ENCODE measurements around the gene SLC2A13.

SLC2A13 gene

DNA sequence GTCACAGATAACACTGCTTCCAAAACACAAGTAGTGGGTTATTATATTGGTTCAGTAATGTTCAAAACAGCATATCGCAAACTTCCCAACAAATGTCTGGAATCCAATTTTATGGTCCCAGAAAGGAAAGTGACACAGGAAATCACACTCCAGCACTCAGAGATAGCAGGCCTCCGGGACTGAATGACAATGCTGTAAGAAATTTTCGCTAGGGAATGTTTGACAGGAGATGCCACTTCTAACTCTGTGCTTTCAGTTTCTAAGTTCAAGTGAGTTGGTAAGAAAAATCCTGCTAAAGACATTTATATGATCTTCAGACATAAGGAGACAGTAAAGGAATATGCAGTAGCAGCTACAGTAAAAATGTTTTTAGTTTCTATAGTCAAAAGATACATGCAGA lies 93.2 kb downstream of the SLC2A13 start:
- TF ChIP-seq CTCF (conservative IDR thresholded peaks at IDR 0.05; ENCODE audit: control insufficient read depth, insufficient read depth, low read depth, low read length), result no peak
- no peak overlapping the region for H3K4me3 ChIP-seq (ENCODE audit: control insufficient read depth, low read depth, low read length)
- DNase-seq (ENCODE audit: low read depth), result no peak

DNA sequence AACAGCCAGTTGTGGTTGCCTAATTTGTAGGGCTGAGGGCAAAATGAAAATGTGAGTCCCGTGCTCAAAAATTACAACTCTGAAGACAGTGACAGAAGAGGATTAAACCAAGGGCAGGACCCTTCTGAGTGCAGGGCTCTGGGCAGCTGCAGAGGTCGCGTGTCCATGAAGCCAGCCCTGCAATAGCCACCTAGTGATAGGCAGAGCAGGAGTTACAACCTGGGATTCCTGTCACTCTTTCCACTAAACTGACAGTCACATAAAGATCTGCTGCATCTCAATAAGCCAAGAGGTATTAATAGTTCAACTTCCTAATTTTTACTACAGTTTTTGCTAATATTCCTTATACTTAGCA lies 94.1 kb downstream of the SLC2A13 start:
- no peak for DNase-seq (ENCODE audit: low read depth)
- no peak for TF ChIP-seq CTCF (conservative IDR thresholded peaks at IDR 0.05; ENCODE audit: control insufficient read depth, insufficient read depth, low read depth, low read length)
- H3K4me3 ChIP-seq (ENCODE audit: control insufficient read depth, low read depth, low read length), result no peak overlapping the region

DNA sequence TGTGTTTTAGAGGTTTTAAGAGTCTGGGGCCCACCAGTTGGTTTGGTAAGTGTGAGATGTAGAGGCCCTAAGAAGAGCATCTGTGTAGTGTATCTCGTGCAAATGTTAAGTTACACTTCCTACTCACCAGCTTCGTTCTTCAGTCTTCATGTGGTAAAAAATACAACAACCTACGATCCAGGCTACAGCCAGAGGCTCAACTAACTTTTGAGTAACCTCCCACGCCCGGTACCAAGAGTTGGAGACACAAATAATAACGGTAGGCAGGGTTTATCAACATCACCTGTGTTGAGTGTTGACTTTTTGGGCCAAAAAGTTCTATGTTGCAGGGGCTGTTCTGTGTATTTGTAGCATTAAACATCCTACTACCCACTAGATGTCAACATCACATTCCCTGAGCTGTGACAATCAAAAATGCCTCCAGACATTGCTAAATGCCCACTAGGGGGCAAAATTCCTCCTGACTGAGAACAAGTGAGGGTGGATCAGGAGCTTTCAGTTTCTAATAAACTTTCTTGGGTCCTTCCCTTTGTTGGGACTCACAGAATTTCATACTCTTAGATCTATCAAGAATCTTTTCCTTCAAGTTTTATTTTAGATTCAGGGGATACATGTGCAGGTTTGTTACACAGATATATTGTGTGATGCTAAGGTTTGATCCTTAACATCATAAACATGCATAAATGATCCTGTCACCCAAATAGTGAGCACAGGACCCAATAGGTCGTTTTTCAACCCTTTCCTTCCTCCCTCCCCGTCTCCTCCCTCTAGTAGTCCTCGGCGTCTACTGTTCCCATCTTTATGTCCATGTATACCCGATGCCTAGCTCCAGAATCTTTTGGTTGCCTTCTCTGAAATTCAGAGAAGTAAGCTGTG lies 94.7 kb downstream of the SLC2A13 start:
- DNase-seq (ENCODE audit: low read depth), result peak; percentile 81
- TF ChIP-seq CTCF (conservative IDR thresholded peaks at IDR 0.05; ENCODE audit: control insufficient read depth, insufficient read depth, low read depth, low read length), result peak; percentile 90
- no peak overlapping the region for H3K4me3 ChIP-seq (ENCODE audit: control insufficient read depth, low read depth, low read length)

- DNase-seq (ENCODE audit: low read depth), result peak; percentile 43
- no peak for TF ChIP-seq CTCF (conservative IDR thresholded peaks at IDR 0.05; ENCODE audit: control insufficient read depth, insufficient read depth, low read depth, low read length)
- H3K4me3 ChIP-seq (ENCODE audit: control insufficient read depth, low read depth, low read length), result no peak overlapping the region
These were observed 103.4 kb downstream of the SLC2A13 start for GRCh38 chr12:40002178-40003169.

GRCh38 chr12:40001406-40001805 lies 104.5 kb downstream of the SLC2A13 start:
- H3K4me3 ChIP-seq (ENCODE audit: control insufficient read depth, low read depth, low read length), result no peak overlapping the region
- no peak for DNase-seq (ENCODE audit: low read depth)
- no peak for TF ChIP-seq CTCF (conservative IDR thresholded peaks at IDR 0.05; ENCODE audit: control insufficient read depth, insufficient read depth, low read depth, low read length)

DNA sequence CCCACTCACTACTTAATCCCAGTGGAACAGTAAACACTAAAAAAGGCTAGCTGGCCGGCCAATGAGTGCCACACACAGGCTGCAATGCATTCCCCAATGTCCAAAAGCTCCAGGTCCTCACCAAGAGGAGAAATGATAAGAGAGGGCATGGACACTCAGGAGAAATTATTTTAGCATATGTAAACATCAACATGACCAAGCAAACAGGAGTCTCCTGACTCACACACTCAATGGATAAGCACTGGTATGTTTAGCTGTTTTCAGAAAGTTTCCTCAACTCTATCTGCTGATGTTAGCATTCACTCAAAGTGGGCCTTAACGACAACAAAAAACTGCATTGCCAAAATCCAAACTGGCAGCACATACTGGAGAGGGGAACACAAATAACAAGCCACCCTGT lies 105.0 kb downstream of the SLC2A13 start:
- TF ChIP-seq CTCF (conservative IDR thresholded peaks at IDR 0.05; ENCODE audit: control insufficient read depth, insufficient read depth, low read depth, low read length), result no peak
- no peak for DNase-seq (ENCODE audit: low read depth)
- no peak overlapping the region for H3K4me3 ChIP-seq (ENCODE audit: control insufficient read depth, low read depth, low read length)

Measured in fibroblast of mammary gland (primary cell).